Lower lobe of right lung (tissue), 2 donors: ENCODE results near the gene PTGR1. TPM values are rescaled to one million over a fixed set of nuclear protein-coding genes. Genes with fewer than 3 reads are reported as not detected.

ENCODE experiments used
- ATAC-seq, 2 donors: fragments of 200-7000 bp; cut with Tn5 transposase; one replicate each; pipeline ENCODE4 v1.9.1; 2020 to 2022; ENCODE audit warnings: mild to moderate bottlenecking in 2 of 2, moderate library complexity in 2 of 2
- DNase-seq: peaks from one replicate; pipeline ENCODE4 v3.0.0-alpha.2; 2020
- H3K27ac ChIP-seq: fragments of 200-600 bp; one replicate; pipeline ENCODE4 v1.8.0; 2022
- H3K27me3 ChIP-seq: fragments of 200-600 bp; one replicate; pipeline ENCODE4 v1.8.0; 2022; ENCODE audit warnings: low read depth
- H3K36me3 ChIP-seq: fragments of 200-600 bp; one replicate; pipeline ENCODE4 v1.8.0; 2022; ENCODE audit warnings: mild to moderate bottlenecking
- H3K4me1 ChIP-seq: fragments of 200-600 bp; one replicate; pipeline ENCODE4 v1.8.0; 2022
- H3K4me3 ChIP-seq: fragments of 200-600 bp; one replicate; pipeline ENCODE4 v1.8.0; 2022; ENCODE audit warnings: mild to moderate bottlenecking
- H3K9me3 ChIP-seq: fragments of 200-600 bp; one replicate; pipeline ENCODE4 v1.8.0; 2022
- CTCF ChIP-seq: fragments of 200-600 bp; IDR thresholded peaks from one replicate; pipeline ENCODE4 v1.8.0; 2022; ENCODE audit warnings: antibody characterized with exemption, mild to moderate bottlenecking
- intact Hi-C: fragments of 100-400 bp; cut with DNase I; formaldehyde crosslinking; loops from one replicate; pipeline ENCODE4 v1.11.0; 2022
- total RNA-seq: library from RNA; stranded (reverse); fragmentation: NEBNext Ultra II Directional; extraction: Animal tissue kit (Norgen Biotek cat#: 25700); gene quantifications from one replicate; pipeline ENCODE4 v1.2.1, GENCODE V29; 2021
- donor health status: DM: no; HTN: yes; CAD: no; lungs with severe emphysema.

The PTGR1 gene
- total RNA-seq, 1 donor from 2014 or later: 42.7 TPM

DNA sequence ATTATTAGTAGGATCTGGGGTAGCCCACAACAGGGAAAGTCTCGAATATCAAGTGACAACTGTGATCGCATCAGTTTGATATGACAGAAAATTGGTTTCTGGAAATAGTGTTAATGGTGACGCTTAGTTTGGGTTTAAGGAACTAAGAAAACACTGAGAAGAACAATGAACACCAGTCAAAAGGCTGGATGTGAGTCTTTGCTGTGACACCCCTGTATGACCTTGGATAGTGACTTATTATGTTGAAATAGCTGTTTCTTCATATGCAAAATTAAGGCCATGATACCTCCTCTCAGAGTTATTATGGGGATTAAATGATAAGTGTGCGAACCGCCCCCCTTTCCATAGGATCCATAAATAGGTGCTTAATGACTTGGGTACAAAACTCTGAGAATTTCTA is 32.6 kb upstream of the PTGR1 start:
- no peak for DNase-seq

DNA sequence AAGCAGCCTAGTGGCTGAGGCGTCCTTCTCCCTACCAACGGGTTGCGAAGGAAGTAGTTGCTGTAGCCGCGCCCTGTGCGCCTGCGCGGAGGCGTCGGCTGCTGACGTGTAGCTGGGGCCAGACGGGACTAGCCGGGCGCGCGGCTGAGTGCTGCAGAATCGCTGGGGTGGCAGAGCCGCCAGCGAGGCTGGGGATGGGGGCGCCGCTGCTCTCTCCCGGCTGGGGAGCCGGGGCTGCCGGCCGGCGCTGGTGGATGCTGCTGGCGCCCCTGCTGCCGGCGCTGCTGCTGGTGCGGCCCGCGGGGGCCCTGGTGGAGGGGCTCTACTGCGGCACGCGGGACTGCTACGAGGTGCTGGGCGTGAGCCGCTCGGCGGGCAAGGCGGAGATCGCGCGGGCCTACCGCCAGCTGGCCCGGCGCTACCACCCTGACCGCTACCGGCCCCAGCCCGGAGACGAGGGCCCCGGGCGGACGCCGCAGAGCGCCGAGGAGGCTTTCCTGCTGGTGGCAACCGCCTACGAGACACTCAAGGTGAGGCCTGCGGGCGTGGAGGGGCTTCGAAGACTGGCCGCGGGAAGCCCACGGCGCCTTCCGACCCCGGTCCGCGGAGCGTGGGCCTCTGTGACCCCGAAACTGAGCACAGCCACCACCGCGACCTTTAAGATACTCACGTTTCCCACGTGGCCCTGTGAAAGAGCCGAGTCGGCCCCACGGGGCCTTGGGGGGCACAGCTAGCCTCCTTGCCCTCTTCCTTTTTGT is 31.9 kb upstream of the PTGR1 start, which contains the start of gene DNAJC25:
Gene DNAJC25, plus strand, starts transcription at position 121 of the 758 bp plus-strand sequence. Its CDS starts 74 bp downstream, at position 195.
- no peak for TF ChIP-seq CTCF
- intact Hi-C loops: no loop called here
- Histone ChIP-seq H3K4me3 (peak within 1 kb of the TSS; percentile 96), H3K9me3 (no peaks in the 10 kb centered on the region), H3K27me3 (no peaks in the 10 kb centered on the region), H3K27ac (peak within 1 kb of the TSS; percentile 93), H3K36me3 (no peaks in the 10 kb centered on the region), H3K4me1 (peaks cover 35% of the 10 kb centered on the region)
- DNase-seq (peak; percentile 98), ATAC-seq (peak; percentile 100)

More for the DNA sequence above, 32.6 kb upstream of the PTGR1 start:
- no peak for ATAC-seq
- Histone ChIP-seq H3K36me3 (no peaks in the 10 kb centered on the region), H3K4me1 (peaks cover 35% of the 10 kb centered on the region), H3K4me3 (peak overlapping the region; percentile 96), H3K9me3 (no peaks in the 10 kb centered on the region), H3K27ac (peak overlapping the region; percentile 93), H3K27me3 (no peaks in the 10 kb centered on the region)
- intact Hi-C loops: no loop called here
- no peak for TF ChIP-seq CTCF

- Histone ChIP-seq H3K36me3 (no peaks in the 10 kb centered on the region), H3K4me3 (peak overlapping the region; percentile 96), H3K4me1 (peaks cover 35% of the 10 kb centered on the region), H3K9me3 (no peaks in the 10 kb centered on the region), H3K27ac (peak overlapping the region; percentile 93), H3K27me3 (no peaks in the 10 kb centered on the region)
- intact Hi-C loops: no loop called here
- TF ChIP-seq CTCF: no peak
- DNase-seq (no peak), ATAC-seq (no peak)
Measured at GRCh38 chr9:111630964-111631213, 31.4 kb upstream of the PTGR1 start.

DNA sequence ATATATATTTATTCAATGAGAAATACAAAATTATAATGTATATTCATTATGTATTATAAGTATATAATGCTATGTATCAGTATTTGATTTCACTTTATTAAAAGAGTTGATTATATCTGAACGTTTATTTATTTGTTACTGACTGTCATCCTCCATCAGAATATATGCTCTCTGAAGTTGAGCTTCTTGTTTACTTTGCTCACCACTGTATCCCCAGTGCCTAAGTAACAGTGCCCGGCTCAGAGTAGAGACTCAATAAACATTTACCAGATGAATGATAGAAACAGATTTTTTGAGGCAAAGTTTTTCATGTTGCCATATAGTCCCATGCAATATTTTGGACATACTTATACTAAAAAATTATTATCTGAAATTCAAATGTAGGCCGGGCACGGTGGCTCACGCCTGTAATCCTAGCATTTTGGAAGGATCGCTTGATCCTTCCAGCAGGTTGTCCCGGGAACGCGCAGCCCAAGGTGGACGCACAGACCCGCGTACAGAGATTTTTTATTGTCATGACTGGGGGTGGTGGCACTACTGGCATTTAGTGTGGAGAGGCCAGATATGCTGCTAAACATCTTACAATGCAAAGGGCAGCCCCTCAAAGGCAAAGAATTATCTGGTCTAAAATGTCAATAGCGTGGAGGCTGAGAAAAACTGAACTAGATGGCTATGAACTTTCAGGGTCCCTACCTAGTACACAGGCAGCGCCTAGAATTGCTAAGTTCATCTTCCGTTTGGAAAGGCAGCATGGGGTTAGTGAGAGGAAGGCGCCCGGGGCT is 30.9 kb upstream of the PTGR1 start:
- peak overlapping the region; percentile 93 for H3K27ac ChIP-seq
- H3K36me3 ChIP-seq: no peaks in the 10 kb centered on the region
- TF ChIP-seq CTCF: no peak
- intact Hi-C loops: no loop called here
- H3K9me3 ChIP-seq: no peaks in the 10 kb centered on the region
- DNase-seq (no peak), ATAC-seq (peak; percentile 35 to 54)
- H3K27me3 ChIP-seq: no peaks in the 10 kb centered on the region
- H3K4me1 ChIP-seq: peaks cover 30% of the 10 kb centered on the region
- peak overlapping the region; percentile 96 for H3K4me3 ChIP-seq

- DNase-seq: no peak
Measured at GRCh38 chr9:111628411-111628810, 29.0 kb upstream of the PTGR1 start.

More at GRCh38 chr9:111628411-111628810, 29.0 kb upstream of the PTGR1 start:
- Histone ChIP-seq H3K27ac (no peak overlapping the region), H3K9me3 (no peaks in the 10 kb centered on the region), H3K4me1 (peaks cover 22% of the 10 kb centered on the region), H3K36me3 (no peaks in the 10 kb centered on the region), H3K4me3 (no peak overlapping the region), H3K27me3 (no peaks in the 10 kb centered on the region)
- no peak for TF ChIP-seq CTCF
- intact Hi-C loops: no loop called here
- no peak for ATAC-seq
